GM18517 (cell line): ENCODE results near the gene TRIM65.

Source experiments
- ATAC-seq: cut with Tn5 transposase; IDR thresholded peaks from one replicate; pipeline ENCODE4 v1.9.1; 2021; ENCODE audit warnings: mild to moderate bottlenecking, moderate library complexity; ENCODE audit not compliant: unreplicated experiment

Gene TRIM65, protein sequence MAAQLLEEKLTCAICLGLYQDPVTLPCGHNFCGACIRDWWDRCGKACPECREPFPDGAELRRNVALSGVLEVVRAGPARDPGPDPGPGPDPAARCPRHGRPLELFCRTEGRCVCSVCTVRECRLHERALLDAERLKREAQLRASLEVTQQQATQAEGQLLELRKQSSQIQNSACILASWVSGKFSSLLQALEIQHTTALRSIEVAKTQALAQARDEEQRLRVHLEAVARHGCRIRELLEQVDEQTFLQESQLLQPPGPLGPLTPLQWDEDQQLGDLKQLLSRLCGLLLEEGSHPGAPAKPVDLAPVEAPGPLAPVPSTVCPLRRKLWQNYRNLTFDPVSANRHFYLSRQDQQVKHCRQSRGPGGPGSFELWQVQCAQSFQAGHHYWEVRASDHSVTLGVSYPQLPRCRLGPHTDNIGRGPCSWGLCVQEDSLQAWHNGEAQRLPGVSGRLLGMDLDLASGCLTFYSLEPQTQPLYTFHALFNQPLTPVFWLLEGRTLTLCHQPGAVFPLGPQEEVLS

DNA sequence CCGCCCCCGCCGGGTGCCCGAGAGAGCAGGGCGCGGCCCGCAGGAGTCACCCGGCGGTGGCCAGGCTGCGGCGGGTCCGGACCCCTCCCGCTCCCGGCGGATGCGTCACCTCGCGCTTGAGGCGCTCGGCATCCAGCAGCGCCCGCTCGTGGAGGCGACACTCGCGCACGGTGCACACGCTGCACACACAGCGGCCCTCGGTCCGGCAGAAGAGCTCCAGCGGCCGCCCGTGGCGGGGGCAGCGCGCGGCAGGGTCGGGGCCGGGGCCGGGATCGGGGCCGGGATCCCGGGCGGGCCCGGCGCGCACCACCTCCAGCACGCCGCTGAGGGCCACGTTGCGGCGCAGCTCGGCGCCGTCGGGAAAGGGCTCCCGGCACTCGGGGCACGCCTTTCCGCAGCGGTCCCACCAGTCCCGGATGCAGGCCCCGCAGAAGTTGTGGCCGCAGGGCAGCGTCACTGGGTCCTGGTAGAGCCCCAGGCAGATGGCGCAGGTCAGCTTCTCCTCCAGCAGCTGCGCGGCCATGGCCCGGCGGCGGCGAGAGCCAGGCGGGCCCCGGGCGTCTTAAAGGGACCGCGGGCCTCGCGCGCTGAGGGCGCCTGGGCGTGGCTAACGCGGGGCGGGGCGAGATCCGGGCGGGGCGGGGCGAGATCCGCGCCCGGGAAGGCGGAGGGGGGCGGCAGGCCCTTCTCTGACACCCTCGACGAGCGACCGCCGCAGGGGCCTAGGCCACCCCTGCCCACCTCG lies at the start of gene TRIM65:
Gene TRIM65 (minus strand): TSS at position 537 of the 745 bp plus-strand sequence. CDS start 14 bp downstream, at position 523.
- no peak for ATAC-seq

DNA sequence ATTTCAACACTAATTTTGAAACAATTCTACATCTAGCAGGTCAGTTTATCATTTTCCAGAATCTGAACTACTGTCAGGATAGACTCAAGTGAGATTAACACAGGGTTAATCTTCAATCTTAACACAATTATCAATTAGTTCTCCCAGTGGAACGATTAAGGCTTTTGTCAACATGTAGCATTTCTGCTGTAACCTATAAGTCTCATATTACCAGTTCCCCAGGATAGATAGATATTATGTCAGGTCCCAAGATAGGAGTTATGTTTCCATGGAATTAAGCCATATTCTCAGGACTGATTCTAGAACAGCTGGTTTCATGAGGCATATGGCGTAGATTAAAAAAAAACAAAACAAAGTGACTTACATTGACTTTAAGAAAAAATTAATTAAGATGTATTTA lies 48.5 kb upstream of the TRIM65 start:
- ATAC-seq, result no peak

DNA sequence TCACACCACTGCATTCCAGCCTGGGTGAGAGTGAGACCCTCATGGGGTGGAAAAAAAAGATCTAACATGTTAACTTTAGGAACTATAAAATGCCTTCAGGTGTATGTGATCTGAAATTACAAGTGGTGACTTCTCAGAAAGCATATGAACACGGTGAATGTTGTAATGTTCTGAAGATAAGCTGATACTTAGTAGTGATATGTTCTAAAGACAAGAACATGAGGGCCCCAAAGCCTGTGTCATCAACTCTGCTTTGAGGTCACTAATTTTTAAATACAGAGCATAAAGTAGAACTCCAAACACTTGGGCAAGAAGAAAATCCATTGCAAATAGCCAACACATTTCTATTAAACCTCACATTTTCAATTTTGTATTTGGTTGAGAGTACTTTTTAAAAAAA lies 46.7 kb upstream of the TRIM65 start:
- no peak for ATAC-seq

- ATAC-seq, result no peak
Observed at GRCh38 chr17:75942473-75942872, 45.7 kb upstream of the TRIM65 start.

DNA sequence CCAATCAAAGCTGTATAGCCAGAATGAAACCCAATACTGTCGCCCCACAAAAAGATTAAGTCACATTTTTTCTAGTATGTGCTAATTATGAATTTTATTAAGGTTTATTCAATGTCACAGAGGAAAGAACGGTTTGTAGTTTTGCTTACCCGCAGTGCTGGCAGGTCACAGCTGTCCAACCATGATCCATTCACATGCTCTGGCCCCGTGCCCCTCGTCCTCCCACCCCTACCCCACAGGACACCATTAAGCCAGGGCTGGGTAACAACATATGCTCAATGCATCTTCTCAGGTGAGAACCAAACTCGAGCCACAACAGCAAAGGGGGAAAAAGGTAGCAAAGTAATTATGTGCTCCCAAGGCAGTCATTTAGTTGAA lies 44.7 kb upstream of the TRIM65 start:
- no peak for ATAC-seq

DNA sequence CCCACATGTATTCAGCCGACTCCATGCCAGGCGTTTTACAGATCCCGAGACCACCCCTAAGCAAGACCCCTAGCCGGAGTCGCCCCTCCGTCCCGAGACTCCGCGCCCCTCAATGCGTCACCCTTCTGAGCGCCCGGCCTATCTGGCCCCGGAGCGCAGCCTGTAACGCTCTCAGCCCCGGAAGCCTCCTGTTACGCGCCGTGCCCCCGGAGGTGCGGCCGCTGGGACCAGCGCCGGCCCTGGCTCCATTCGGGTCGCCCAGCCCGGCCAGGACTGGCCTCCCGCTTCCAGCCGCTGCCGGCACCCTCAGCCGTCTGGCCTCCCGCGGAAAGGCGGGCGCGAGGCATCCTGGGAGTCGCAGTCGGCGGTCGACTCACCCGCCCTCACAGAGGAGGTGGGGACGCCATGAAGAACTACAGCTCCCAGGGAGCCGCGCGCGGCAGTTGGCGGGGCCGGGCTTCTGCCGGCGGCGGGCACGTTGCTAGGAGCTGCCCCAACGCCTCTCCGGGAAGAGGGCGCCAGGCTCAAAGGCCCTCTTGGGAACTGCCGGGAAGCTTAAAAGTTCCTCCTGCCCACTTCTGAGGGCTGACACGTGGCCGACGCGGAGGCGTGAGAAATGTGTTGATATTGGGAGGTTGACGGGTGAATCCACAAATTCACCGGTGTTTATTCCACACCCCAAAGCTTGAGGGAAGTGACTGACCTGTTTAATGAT lies 44.1 kb upstream of the TRIM65 start, which contains the start of gene FBF1:
Gene FBF1 (minus strand): TSS at position 316 of the 715 bp plus-strand sequence. CDS start 2,893 bp downstream, outside the sequence.
- ATAC-seq, result peak; percentile 86

GRCh38 chr17:75937652-75938051 lies 40.9 kb upstream of the TRIM65 start:
- ATAC-seq, result no peak

DNA sequence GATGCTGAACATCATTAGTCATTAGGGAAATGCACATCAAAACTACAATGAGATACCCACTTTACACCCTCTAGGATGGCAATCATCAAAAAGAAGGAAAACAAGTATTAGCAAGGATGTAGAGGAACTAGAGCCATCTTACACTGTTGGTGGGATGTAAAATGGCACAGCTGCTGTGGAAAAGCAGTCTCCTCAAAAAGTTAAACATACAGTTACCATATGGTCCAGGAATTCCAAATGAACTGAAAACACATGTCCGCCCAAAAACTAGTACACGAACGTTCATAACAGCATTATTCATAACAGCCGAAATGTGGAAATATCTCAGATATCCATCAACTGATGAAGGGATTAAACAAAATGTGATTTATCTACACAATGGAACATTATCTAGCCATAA lies 37.1 kb upstream of the TRIM65 start:
- no peak for ATAC-seq

GRCh38 chr17:75932852-75933251 lies 36.1 kb upstream of the TRIM65 start:
- ATAC-seq, result no peak

- no peak for ATAC-seq
Observed at GRCh38 chr17:75931062-75931461, 34.3 kb upstream of the TRIM65 start.

DNA sequence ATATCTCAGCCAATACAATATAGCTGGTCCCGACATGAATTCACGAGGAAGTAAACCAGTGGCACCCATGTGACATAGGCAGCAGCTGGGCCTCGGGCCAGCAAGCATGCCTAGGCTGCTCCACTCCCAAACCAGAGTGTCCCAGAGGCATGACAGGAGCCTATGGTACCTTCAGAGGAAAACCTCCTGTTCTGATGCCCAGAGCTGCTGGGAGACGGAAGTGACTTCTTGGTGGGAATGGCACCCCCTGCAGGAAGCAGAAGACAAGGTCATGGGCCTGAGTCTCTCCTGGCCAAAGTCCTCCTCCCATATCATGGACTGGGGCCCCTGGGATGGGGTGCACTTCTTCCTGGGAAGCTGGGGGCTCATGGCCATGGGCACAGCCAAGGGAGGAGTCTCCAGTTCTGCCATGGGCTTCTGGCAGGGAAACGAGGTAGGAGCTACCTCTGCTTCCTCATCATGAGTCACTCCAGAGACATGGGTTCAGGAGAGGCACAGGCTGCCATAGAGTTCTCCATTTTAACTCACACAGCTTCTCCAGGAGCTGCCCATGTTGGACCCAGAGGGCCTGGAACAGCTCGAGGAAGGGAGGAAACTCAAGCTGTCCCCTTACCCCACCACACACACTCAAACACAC lies 30.7 kb upstream of the TRIM65 start:
- no peak for ATAC-seq

- no peak for ATAC-seq
Observed at GRCh38 chr17:75926456-75926855, 29.7 kb upstream of the TRIM65 start.

GRCh38 chr17:75925912-75926311 lies 29.2 kb upstream of the TRIM65 start:
- no peak for ATAC-seq

DNA sequence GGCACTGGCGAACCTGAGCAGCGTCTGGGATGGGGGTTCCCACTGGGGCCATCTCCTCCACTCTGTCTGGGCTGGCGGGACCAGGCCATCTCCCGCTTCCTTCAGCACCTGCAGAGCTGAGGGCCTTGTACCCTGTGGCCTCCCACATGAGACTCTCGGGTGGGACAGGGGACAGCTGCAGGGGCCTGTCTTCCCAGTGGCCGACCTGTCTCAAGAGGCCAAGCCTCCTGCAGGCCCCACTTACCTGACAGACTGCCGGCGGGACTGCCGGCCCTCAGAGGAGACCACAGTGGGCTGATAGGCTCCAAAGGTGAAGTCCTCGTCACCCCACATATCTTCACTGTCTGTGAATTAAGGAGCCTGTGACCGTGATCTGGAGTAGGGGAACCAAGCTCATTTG lies 28.4 kb upstream of the TRIM65 start:
- no peak for ATAC-seq

GRCh38 chr17:75922963-75923874 lies 26.5 kb upstream of the TRIM65 start:
- no peak for ATAC-seq

DNA sequence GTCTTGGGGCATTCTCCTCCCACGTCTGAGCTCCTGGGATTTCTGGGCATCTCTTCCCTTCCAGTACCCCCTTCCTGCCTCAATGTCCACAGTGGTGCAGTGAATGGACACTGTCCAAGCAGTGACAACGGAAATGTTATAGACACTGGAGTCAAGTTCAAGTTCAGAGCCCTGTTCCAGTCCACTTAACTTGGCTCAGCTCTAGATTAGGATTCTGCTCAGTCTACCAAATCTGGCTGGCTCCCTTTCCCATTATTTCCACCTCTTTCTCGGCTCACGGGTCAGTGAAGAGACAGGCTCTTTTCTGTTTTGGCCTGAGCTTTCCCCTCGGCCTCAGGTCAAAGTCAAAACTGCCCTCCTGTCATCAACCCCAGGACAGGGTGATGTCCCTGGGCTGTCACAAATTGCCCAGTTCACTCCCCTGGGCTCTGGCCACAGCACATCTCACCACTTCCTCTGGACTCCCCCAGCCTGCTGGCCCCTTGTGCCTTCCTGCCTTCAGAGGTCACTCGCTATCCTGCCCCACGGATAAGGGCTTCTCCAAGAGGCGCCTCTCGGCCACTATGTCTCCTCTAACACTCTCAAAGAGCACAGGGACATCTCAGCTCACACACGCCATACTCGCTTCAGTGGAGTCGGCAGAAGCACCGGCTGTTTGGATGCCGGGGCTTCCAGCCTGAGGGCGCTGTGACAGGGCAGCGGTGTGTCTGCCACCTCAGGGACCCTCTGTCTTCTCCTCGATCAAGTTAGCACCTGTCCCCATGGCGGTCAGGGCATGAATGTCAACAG lies 25.6 kb upstream of the TRIM65 start:
- no peak for ATAC-seq

GRCh38 chr17:75921596-75921995 lies 24.8 kb upstream of the TRIM65 start:
- ATAC-seq, result no peak

- ATAC-seq, result no peak
Observed at GRCh38 chr17:75920045-75920560, 23.4 kb upstream of the TRIM65 start.

GRCh38 chr17:75919611-75920010 lies 22.9 kb upstream of the TRIM65 start:
- no peak for ATAC-seq
